Stimulated activated CD8-positive, alpha-beta memory T cell treated with anti-CD3 and anti-CD28 coated beads, Interleukin-7, amount 100 ng/mL, for 4 hours (primary cell): ENCODE data around the gene CELA2B.

Source experiments
- DNase-seq, 2 donors: peaks; one replicate each; pipeline ENCODE4 v3.0.0-alpha.2; 2020; ENCODE audit warnings: low read depth in 2 of 2

CELA2B gene

GRCh38 chr1:15525050-15526020 lies 49.4 kb downstream of the CELA2B start:
- DNase-seq: peak in 1 of 2 donors; percentile 99

- DNase-seq: no peak
These were observed 50.2 kb downstream of the CELA2B start for GRCh38 chr1:15526021-15526489.

GRCh38 chr1:15526490-15527339 lies 50.8 kb downstream of the CELA2B start, which contains the start of gene DNAJC16:
Gene DNAJC16, plus strand, starts transcription at chr1:15526848. Its CDS starts 2,258 bp downstream, at chr1:15529106.
- peak; percentile 95 for DNase-seq

GRCh38 chr1:15531003-15531402 lies 55.1 kb downstream of the CELA2B start:
- no peak for DNase-seq

- no peak for DNase-seq
These were observed 55.8 kb downstream of the CELA2B start for GRCh38 chr1:15531682-15532081.

- no peak for DNase-seq
These were observed 62.9 kb downstream of the CELA2B start for GRCh38 chr1:15538771-15539170.

GRCh38 chr1:15540186-15540585 lies 64.3 kb downstream of the CELA2B start:
- DNase-seq: no peak
